ENCODE measurements around the gene POLR3H.

POLR3H gene

DNA sequence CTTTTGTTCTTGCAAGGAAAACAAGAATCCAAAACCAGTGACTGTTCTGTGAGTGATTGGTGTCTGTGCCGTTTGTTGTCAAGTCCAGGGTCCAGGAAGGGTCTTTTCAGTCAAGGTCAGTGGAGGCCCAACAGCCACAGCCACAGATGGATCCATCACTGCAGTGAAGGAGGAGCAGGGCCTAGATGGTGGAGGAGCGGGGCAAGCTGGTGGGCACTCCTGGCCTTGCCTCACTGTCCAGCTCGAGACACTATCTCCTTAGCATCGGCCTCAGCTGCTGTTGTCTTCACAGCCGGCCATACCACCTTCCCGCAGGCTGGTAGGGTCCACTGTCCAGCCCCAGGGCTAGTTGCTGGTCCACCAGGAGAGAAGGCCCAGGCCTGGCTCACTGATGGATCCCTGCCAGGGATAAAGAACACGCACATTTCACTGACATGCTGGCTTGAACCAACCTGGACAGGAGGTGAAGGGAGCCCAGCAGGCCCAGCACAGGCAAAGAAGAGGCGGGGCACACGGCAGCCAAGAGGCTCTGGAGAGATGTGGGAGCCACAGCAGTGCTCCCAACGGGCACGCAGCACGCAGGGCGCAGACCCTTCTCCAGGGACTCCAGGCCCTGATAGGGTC, 15.2 kb downstream of the POLR3H start:
- no peaks in the 10 kb centered on the region for H3K4me1 ChIP-seq (ENCODE audit: insufficient read depth, low read length)
- DNase-seq, result no peak
- TF ChIP-seq, protein P1, sequence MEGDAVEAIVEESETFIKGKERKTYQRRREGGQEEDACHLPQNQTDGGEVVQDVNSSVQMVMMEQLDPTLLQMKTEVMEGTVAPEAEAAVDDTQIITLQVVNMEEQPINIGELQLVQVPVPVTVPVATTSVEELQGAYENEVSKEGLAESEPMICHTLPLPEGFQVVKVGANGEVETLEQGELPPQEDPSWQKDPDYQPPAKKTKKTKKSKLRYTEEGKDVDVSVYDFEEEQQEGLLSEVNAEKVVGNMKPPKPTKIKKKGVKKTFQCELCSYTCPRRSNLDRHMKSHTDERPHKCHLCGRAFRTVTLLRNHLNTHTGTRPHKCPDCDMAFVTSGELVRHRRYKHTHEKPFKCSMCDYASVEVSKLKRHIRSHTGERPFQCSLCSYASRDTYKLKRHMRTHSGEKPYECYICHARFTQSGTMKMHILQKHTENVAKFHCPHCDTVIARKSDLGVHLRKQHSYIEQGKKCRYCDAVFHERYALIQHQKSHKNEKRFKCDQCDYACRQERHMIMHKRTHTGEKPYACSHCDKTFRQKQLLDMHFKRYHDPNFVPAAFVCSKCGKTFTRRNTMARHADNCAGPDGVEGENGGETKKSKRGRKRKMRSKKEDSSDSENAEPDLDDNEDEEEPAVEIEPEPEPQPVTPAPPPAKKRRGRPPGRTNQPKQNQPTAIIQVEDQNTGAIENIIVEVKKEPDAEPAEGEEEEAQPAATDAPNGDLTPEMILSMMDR (IDR thresholded peaks at IDR 0.05; ENCODE audit: borderline replicate concordance, extremely low read depth, low read length, poor library complexity, severe bottlenecking), result no peak
- no peak for TF ChIP-seq EZH2 (IDR thresholded peaks at IDR 0.05; ENCODE audit: borderline replicate concordance, low read depth, low read length, severe bottlenecking)
- no peak overlapping the region for H2AFZ ChIP-seq (ENCODE audit: low read depth, low read length)
- ATAC-seq (ENCODE audit: insufficient read depth, low read depth), result no peak
- H3K4me2 ChIP-seq (ENCODE audit: insufficient read depth, low read length), result no peak overlapping the region
- peaks cover 97% of the 10 kb centered on the region for H3K36me3 ChIP-seq (ENCODE audit: insufficient read depth, low read length)
- H3K27me3 ChIP-seq (ENCODE audit: insufficient read depth, low read length, poor library complexity), result no peaks in the 10 kb centered on the region
- no peak overlapping the region for H3K9ac ChIP-seq (ENCODE audit: low read depth, low read length)
- peaks cover 71% of the 10 kb centered on the region for H4K20me1 ChIP-seq (ENCODE audit: insufficient read depth, low read length)
- no peaks in the 10 kb centered on the region for H3K9me3 ChIP-seq (ENCODE audit: insufficient read depth, low read length, severe bottlenecking)
- peaks cover 9% of the 10 kb centered on the region; the same call in 1 of the 2 replicates for H3K79me2 ChIP-seq (ENCODE audit: insufficient read depth, low read length)
- H3K4me3 ChIP-seq (ENCODE audit: low read depth in 1 of 2, low read length in 2 of 2), result no peak overlapping the region
- H3K27ac ChIP-seq (ENCODE audit: low read length), result no peak overlapping the region

DNA sequence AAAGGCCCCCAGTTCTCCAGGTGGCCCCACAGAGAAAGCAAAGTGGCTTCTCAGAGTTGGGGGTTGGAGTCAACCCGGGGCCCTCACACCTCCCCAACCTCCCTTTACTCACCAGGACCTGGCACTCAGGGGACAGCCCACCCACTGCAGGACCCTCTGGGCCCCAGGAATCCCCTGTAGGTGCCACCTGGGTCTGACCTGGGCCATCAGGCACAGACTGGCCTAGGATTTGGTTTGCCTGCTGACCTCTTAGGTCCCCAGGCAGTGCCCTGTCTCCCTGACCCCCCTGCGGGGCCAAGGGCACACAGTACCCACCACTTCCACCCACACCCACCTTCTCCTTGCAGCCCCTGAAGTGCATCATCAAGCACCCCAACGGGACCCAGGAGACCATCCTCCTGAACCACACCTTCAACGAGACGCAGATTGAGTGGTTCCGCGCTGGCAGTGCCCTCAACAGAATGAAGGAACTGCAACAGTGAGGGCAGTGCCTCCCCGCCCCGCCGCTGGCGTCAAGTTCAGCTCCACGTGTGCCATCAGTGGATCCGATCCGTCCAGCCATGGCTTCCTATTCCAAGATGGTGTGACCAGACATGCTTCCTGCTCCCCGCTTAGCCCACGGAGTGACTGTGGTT, 16.0 kb downstream of the POLR3H start:
- Histone ChIP-seq H3K36me3 (ENCODE audit: insufficient read depth, low read length) (peaks cover 97% of the 10 kb centered on the region), H3K4me1 (ENCODE audit: insufficient read depth, low read length) (no peaks in the 10 kb centered on the region), H3K79me2 (ENCODE audit: insufficient read depth, low read length) (peaks cover 5% of the 10 kb centered on the region; the same call in 1 of the 2 replicates), H4K20me1 (ENCODE audit: insufficient read depth, low read length) (peaks cover 67% of the 10 kb centered on the region), H3K27ac (ENCODE audit: low read length) (no peak overlapping the region), H2AFZ (ENCODE audit: low read depth, low read length) (no peak overlapping the region), H3K9me3 (ENCODE audit: insufficient read depth, low read length, severe bottlenecking) (no peaks in the 10 kb centered on the region), H3K27me3 (ENCODE audit: insufficient read depth, low read length, poor library complexity) (no peaks in the 10 kb centered on the region), H3K4me2 (ENCODE audit: insufficient read depth, low read length) (no peak overlapping the region), H3K9ac (ENCODE audit: low read depth, low read length) (no peak overlapping the region), H3K4me3 (ENCODE audit: low read depth in 1 of 2, low read length in 2 of 2) (no peak overlapping the region)
- DNase-seq (no peak), ATAC-seq (ENCODE audit: insufficient read depth, low read depth) (no peak)
- TF ChIP-seq, protein P1 (IDR thresholded peaks at IDR 0.05; ENCODE audit: borderline replicate concordance, extremely low read depth, low read length, poor library complexity, severe bottlenecking), result no peak
- no peak for TF ChIP-seq EZH2 (IDR thresholded peaks at IDR 0.05; ENCODE audit: borderline replicate concordance, low read depth, low read length, severe bottlenecking)

DNA sequence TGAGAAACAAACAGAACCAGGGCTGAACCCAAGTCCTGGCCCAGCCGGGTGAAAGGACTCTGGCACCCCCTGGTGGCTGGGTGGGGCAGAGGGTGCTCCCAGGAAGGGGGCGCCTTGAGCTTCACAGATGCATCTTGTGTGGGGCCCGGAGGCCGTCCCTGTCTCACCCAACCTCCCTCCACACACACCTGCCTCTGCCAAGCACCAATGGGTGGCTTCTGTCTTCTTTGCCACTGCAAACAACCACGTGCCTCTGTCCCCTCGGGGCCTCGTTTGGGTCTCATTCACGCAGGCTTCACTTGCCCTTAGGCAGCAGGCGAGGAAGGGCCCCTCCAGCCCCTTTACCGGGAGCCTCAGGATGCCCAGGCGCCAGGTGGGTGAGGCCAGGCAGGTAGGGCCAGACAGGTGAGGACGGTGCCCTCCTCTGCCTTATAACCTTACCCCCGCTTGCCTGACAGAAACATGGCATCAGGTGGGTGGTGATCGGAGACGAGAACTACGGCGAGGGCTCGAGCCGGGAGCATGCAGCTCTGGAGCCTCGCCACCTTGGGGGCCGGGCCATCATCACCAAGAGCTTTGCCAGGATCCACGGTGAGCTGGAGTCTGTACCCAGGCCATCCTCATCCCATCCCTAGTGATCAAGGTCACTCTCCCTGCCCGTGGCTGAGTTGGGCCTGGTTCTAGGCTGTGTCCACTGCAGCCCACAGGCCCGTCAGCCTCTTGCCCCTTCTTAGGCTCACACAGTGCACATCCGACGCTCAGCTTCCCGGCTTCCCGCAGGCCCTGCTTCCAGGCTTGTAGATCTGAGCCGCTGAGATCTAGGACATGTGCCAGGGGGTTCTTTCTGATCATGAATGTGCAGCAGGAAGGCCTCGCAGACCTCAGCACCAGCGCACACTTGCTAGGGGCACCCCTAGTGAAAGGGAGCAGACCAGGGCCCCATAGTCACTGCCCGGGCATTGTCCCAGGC, 17.2 kb downstream of the POLR3H start:
- no peak overlapping the region for H3K4me2 ChIP-seq (ENCODE audit: insufficient read depth, low read length)
- no peak overlapping the region for H3K27ac ChIP-seq (ENCODE audit: low read length)
- H3K79me2 ChIP-seq (ENCODE audit: insufficient read depth, low read length), result no peaks in the 10 kb centered on the region; the same call in 1 of the 2 replicates
- H2AFZ ChIP-seq (ENCODE audit: low read depth, low read length), result no peak overlapping the region
- no peaks in the 10 kb centered on the region for H3K9me3 ChIP-seq (ENCODE audit: insufficient read depth, low read length, severe bottlenecking)
- H3K27me3 ChIP-seq (ENCODE audit: insufficient read depth, low read length, poor library complexity), result no peaks in the 10 kb centered on the region
- ATAC-seq (ENCODE audit: insufficient read depth, low read depth) (peak; percentile 68), DNase-seq (peak; percentile 62)
- H3K4me3 ChIP-seq (ENCODE audit: low read depth in 1 of 2, low read length in 2 of 2), result no peak overlapping the region
- H4K20me1 ChIP-seq (ENCODE audit: insufficient read depth, low read length), result peaks cover 56% of the 10 kb centered on the region
- no peak overlapping the region for H3K9ac ChIP-seq (ENCODE audit: low read depth, low read length)
- no peaks in the 10 kb centered on the region for H3K4me1 ChIP-seq (ENCODE audit: insufficient read depth, low read length)
- TF ChIP-seq, protein P1 (IDR thresholded peaks at IDR 0.05; ENCODE audit: borderline replicate concordance, extremely low read depth, low read length, poor library complexity, severe bottlenecking), result peak; percentile 91
- no peak for TF ChIP-seq EZH2 (IDR thresholded peaks at IDR 0.05; ENCODE audit: borderline replicate concordance, low read depth, low read length, severe bottlenecking)
- H3K36me3 ChIP-seq (ENCODE audit: insufficient read depth, low read length), result peaks cover 96% of the 10 kb centered on the region

Measured in DND-41 (cell line).